Measurements from ENCODE around the gene PIK3CG.
"Not testable (repeated sequence)": the region's sequence is repeated elsewhere in the genome, so short reads cannot be mapped to it uniquely, and the experiment has no call there.

PIK3CG gene

DNA sequence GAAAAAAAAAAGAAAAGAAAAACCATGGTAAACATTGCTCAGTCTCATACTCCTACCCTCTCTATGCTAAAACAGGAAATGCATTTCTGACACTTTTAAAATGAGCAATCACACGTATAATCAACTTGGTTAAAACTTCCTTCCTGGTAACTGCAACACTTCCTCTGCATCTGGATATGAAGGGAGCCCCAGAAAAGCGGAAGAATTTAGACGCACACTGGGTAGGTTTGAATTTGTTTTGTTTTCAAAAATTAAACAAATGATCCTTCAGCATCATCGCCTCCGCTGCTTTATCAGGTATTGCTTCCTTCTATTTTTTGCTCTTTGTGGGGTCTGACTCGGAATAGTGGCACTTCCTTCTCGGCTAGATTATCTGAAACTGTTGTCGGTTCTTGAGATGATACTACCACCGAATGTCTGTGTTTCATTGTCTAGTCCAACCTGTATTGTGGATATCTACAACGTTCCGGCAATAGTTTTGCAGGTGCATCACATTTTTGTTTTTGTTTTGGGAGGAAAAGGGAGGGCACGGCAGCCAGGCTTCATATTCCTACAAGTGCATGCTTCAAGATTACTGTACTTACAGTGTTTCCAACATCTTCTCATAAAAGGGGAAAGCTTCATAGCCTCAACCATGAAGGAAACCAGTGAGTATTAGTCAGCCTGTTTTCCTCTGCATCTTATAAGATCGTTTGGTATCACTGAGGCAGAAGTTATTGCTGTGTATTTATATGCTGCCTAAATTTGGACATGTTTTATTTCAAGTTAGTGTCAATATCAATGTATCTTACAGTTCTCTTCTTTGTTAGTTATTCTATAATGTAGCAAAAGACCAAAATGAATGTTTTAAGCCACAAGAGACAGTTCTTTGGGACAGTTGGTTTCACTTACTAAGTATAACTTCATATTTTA is at the start of gene PIK3CG:
PIK3CG (plus strand) TSS at position 153 of the 912 bp plus-strand sequence. CDS start 2,280 bp downstream, outside the sequence.
- DNase-seq (ENCODE audit: low spot score) = no peak

DNA sequence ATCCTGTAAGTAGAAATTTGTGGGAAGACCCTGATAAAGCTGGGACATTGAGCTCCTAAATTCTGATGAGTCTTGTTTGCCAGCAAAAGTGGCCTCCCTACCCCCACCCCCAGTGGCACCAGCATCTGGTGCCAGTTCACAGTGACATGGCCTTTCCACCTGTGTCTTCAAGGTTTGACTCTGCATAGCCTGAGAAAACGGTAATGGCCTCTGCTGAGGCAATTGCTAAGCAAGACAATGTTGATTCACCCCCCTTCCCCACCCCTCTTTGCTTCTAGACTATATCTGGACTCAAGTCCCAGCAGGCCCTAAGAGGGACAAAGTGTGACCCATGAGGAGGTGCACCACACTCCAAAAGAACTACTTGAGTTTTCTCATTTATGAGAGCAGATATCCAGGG is 48.0 kb upstream of the PIK3CG start:
- no peak for DNase-seq (ENCODE audit: low spot score)

DNA sequence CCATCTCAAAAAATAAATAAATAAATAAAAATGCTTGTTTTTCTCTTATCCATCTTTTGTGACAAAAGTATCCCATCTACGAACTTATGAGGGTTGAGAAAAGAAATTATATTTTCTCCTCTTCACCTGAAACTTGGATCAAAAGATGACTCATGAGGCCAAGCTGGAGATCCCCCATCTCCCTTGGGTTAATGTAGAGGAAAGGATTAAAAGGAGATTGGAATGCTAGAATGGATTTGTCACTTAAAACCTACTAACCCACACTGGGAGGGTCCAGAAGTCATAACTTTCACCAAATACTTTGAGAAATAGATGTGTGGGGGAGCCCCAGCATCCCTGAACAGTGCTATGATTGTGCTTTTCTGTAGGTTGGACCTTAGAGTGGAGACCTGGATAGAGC is 46.3 kb upstream of the PIK3CG start:
- DNase-seq (ENCODE audit: low spot score) = no peak

DNA sequence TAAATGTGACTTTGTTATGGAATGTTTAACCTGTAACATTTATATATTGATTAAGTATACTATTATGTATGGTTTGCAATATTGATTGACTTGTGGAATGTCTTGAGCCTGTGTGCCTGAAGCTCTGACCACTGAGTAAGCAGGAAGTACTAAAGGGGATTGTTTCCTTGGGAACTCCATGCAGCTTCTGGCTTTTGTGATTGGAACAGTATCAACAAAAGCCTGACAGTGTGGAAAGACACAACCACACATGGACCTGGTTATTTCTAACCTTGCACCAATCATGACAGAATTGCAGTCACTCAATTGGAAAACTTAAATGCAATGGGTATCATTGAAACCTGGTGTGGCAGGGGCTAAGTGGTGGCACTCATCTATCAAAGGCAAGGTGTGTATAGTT is 45.5 kb upstream of the PIK3CG start:
- DNase-seq (ENCODE audit: low spot score) = no peak

DNA sequence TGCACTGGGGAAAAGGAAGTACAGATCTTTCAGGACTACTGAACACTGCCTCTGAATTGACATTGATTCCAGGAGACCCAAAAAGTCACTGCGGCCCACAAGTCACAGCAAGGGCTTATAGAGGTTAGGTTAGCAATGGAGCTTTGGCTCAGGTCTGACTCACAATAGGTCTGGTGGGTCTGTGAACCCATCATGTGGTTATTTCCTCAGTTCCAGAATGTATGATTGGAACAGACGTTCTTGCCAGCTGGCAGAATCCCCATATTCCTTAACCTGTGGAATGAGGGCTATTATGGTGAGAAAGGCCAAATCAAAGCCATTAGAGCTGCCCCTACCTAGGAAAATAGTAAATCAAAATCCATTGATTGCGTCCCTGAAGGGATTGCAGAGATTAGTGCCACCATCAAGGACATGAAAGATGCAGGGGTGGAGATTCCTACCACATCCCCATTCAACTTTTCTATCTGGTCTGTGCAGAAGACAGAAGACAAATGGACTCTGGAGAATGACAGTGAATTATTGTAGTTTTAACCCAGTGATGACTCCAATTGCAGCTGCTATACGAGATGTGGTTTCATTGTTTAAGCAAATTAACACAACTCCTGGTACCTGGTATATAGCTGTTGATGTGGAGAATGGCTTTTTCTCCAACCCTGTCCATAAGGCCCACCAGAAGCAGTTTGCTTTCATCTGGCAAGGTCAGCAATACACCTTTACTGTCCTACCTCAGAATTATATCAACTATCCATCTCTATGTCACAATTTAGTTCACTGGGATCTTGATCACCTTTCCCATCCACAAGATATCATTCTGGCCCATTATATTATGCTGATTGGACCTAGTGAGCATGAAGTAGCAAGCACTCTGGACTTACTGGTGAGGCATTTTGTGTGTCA is 44.5 kb upstream of the PIK3CG start:
- DNase-seq (ENCODE audit: low spot score) = no peak

DNA sequence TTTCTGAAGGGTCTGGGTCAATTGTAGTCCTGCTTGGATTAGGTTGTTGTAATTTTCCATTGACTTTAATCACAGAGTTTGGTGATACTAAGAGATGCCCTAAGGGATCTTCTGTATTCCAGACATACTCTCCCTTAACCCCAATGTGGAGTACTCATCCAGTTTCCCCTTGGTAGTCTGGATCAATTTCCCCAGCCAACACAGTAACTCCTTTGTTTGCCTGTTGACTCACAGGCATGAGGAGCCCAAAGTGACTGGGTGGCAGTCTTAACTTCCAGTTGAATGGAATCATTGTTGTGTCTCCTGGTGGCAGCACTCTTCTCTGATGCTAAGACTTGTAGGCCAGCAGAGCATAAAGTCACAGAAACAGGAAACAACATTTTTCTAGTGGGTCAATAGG is 41.5 kb upstream of the PIK3CG start:
- DNase-seq (ENCODE audit: low spot score) = no peak

DNA sequence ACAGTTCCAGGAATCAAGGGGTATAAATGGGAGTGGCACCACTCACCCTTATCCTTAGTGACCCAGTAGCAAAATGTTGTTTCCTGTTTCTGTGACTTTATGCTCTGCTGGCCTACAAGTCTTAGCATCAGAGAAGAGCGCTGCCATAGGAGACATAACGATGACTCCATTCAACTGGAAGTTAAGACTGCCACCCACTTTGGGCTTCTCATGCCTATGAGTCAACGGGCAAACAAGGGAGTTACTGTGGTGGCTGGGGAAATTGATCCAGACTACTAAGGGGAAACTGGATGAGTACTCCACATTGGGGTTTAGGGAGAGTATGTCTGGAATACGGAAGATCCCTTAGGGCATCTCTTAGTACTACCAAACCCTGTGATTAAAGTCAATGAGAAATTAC is 40.6 kb upstream of the PIK3CG start:
- DNase-seq (ENCODE audit: low spot score) = no peak

DNA sequence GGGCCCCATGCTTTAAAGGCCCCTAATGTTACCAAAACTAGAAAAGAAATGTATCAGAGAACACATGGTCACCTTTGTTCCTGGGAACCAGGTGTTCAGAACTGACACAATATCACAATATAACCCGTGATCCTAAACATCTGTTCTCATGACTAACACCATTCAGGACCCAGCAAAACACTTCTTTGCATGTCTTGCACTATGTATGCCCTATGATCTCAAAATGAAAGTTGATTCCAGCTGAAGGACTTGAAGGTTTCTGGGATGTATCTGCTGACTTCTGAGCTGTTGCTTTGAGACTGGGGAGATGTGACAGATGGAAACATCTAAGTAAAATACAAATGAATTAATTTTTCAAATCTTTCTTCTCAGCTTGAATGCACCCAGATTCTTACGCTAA is 37.5 kb upstream of the PIK3CG start:
- DNase-seq (ENCODE audit: low spot score) = no peak

DNA sequence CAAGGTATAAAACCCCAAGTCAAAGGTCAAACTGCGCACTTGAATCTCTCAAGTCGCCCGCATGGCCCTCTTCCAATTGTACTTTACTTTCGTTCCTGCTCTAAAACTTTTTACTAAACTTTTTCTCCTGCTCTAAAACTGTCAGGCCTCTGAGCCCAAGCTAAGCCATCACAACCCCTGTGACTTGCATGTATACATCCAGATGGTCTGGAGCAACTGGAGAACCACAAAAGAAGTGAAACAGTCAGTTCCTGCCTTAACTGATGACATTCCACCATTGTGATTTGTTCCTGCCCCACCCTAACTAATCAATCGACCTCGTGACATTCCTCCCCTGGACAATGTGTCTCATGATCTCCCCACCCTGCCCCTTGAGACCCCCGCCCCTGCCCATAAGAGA is 35.6 kb upstream of the PIK3CG start:
- no peak for DNase-seq (ENCODE audit: low spot score)

DNA sequence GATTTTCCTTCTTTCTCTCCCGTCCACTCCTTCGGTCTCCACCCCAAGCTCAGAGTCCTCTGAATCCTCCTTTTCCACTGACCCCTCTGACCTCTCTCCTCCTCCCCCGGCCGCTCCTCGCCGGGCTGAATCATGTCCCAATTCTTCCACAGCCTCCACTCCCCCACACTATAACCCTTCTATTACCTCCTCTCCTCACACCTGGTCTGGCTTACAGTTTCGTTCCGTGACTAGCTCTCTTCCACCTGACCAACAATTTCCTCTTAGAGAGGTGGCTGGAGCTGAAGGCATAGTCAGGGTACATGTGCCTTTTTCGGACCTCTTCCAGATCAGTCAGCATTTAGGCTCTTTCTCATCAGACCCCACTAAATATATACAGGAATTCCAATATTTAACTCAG is 34.2 kb upstream of the PIK3CG start:
- DNase-seq (ENCODE audit: low spot score) = not testable (repeated sequence)

DNA sequence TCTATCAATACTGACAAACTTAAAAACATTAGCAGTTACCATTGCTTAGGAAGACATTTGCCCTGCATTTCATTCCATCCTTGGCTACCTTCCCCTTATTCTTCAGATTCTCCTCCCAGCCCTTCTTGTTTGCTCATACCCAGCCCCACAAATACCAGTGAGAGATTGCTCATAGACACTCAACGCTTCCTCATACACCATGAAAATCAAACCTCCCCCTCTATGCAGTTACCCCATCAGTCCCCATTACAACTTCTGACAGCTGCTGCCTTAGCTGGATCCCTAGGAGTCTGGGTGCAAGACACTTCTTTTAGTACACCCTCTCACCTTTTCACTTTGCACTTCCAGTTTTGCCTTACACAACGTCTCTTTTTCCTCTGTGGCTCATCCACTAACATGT is 28.3 kb upstream of the PIK3CG start:
- DNase-seq (ENCODE audit: low spot score) = no peak

DNA sequence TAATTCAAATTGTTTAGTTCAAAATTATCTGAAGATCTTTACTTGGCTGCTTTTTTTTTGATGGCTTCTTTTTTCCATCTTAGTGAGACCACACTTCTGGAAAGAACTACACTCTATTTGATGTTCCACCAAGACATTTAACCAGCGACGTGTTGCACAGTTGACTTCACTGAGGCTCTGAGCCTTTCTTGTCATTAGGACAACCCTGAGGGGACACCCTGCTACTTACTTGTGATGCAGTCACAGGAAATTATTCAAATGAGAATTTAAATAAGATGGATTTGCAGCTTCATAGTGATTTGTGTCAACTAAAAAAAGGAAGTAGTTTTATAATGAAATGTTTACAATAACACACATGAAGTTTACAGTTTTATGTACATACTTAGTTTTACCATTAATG is 25.6 kb upstream of the PIK3CG start:
- DNase-seq (ENCODE audit: low spot score) = no peak

DNA sequence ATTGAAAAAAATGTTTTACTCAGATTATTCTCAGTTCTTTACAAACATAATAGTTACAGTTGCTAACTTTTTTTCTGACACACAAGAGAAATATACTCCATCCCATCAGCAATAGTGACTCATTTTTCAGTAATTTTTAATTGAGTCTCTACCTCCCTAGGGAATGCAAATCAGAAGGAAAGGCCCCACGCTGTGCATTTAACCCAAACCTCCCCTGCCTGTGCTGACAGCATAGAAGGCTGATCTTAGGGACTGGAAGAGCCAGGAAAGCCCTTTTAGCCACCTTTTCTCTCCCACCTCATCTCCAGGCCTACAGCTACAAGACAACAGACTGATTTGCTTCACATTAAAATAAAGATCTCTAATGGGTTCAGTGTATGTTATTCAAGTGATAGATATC is 24.7 kb upstream of the PIK3CG start:
- DNase-seq (ENCODE audit: low spot score) = no peak

DNA sequence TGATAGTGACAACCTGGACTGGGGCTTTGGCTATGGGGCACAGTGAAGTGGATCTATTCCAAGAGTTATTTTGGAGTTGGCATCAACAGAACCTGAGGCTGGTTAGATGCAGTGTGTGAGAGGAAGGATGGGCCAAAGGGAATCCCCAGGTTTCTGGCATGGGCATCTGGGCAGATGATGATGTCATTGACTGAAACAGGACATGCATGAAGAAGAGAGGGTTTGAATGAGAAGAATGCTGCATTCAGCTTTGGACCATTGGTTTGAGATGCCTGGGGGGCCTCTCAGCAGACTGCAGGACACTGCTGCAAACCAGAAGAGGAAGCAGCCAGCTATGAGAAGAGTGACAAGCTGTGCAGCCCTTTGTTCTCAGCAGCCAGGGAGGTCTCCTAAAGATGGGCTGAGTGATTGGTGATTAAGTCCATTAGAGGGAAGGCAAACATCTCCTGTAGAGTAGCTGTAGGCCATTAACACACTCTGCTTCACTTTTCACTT is 23.1 kb upstream of the PIK3CG start:
- peak; percentile 69 for DNase-seq (ENCODE audit: low spot score)

DNA sequence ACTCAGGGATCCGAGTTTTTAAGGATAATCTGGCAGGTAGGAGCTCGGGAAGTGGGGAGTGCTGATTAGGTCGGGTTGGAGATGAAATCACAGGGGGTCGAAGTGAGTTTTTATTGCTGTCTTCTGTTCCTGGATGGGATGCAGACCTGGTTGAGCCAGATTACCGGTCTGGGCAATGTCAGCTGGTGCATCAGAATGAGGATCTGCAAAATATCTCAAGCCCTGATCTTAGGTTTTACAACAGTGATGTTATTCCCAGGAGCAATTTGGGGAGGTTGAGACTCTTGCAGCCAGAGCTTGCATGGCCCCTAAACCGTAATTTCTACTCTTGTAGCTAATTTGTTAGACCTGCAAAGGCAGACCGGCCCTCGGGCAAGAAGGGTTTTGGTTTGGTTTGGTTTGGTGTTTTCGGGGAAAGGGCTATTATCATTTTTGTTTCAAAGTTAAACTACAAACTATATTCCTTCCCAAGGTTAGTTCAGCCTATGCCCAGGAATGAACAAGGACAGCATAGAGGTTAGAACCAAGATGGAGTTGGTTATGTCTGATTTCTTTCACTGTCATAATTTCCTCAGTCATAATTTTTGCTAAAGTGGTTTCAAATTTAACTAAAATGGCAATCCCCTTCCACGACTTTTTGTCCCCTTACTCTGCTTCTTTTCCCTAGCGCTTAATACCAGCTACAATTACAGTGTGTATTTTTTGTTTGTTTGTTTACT is 20.6 kb upstream of the PIK3CG start:
- DNase-seq (ENCODE audit: low spot score) = no peak

DNA sequence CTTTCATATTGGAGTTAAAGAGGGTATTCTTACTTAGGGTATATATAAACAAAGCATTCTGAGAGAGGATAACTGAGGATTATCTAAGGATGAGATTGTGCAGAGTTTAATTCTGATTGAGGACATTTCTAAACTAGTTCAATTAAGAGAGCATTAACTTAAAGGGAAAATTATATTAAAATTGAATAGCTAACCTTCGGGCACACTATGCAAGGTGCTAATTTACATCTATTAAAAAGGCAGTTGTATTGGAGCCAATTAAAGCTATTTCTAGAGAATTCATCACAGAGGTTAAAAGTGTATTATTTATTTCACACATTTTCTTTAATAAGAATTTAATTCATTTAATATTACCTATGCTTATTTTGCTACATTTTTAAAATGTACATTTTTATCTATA is 17.0 kb upstream of the PIK3CG start:
- no peak for DNase-seq (ENCODE audit: low spot score)

DNA sequence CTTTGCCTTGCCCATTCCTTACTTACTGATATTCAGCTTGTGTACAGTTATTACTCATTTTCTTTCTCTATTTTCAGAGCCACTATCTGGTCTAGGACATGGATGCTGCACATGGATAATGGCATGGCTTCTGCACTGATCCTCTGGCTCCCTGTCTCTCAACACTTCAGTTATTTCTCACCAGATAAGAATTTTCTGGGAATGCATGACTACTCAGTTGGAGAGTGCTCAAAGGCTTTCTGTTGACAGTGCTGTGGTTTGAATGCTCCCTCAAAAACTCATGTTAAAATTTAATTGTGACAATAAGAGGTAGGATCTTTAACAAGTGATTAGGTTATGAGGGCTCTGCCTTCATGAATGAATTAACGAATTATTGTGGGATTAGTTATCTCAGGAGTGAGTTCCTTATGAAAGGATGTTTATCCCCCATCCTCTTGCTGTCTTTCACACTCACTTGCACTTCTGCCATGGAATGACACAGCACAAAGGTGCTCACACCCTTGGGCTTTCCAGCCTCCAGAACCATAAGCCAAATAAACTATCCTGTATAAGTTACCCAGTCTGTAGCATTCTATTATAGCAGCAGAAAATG is 16.1 kb upstream of the PIK3CG start:
- DNase-seq (ENCODE audit: low spot score) = no peak

DNA sequence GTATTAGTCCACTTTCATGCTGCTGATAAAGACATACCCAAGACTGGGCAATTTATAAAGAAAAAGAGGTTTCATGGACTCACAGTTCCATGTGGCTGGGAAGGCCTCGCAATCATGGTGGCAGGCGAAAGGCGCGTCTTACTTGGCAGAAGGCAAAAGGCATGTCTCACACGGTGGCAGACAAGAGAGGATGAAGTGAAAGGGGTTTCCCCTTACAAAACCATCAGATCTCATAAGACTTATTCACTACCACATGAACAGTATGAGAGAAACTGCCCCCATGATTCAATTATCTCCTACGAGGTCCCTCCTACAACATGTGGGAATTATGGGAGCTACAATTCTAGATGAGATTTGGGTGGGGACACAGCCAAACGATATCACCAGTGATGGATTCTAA is 13.4 kb upstream of the PIK3CG start:
- DNase-seq (ENCODE audit: low spot score) = not testable (repeated sequence)

DNA sequence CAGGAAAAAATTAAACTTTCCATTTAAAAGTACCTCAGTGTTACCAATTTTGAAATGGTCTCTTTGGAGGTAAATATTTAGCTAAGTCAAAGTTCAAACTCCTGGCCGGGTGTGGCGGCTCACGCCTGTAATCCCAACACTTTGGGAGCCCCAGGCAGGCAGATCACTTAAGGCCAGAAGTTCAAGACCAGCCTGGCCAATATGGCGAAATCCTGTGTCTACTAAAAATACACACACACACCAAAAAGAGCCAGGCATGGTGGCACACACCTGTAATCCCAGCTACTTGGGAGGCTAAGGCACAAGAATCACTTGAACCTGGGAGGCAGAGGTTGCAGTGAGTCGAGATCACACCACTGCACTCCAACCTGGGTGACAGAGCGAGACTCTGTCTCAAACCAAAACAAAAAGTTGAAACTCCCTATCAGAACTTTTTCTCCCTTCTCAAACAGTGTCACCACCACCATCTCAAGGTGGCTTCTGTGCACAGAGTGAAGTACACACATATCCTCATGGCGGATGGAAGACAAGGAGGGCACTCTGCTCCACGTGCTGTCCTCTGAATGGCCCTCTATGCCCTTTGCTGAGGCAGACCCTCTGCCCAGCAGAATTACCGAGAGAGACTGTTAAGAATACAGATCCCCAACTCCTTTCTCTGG is 11.7 kb upstream of the PIK3CG start:
- no peak for DNase-seq (ENCODE audit: low spot score)

DNA sequence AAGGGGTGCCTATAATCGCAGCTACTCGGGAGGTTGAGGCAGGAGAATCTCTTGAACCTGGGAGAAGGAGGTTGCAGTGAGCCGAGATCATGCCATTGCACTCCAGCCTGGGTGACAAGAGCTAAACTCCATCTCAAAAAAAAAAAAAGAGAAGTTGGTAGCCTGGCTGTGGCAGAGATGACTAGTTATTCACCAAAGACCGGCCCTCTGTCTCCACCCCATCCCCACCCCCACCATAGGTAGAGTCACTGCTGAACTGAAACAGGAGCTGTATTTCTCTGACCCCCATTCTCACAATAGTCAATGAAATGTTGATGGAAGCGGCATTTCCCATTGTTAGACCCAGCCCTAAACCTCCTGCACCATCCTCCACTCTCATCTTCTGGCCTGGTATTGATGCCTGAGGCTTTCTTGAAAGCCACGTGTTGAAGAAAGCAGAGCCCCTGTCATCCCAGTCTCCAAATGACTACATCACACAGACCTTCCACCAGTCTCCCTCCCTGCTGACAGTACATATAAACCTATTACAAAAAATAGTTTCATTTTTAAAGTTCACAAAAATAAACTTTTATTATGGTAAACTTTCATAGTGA is 9.4 kb upstream of the PIK3CG start:
- DNase-seq (ENCODE audit: low spot score) = no peak
